NCI-H128 (cell line): ENCODE data around the gene COL6A2.
"Not testable (repeated sequence)": the region's sequence is repeated elsewhere in the genome, so short reads cannot be mapped to it uniquely, and the experiment has no call there.

ENCODE experiments used
- DNase-seq: peaks from one replicate; lab custom pipeline; 2025; ENCODE audit not compliant: unreplicated experiment; lab: John Stamatoyannopoulos, UW

Gene COL6A2

GRCh38 chr21:46141767-46142581 is 44.1 kb downstream of the COL6A2 start:
- no peak for DNase-seq

GRCh38 chr21:46142582-46143473 is 44.9 kb downstream of the COL6A2 start:
- no peak for DNase-seq

GRCh38 chr21:46144464-46145070 is 46.7 kb downstream of the COL6A2 start:
- DNase-seq: no peak

GRCh38 chr21:46145159-46145839 is 47.4 kb downstream of the COL6A2 start:
- DNase-seq: no peak

- no peak for DNase-seq
Observed at GRCh38 chr21:46145840-46146691, 48.2 kb downstream of the COL6A2 start.

GRCh38 chr21:46146856-46147255 is 48.9 kb downstream of the COL6A2 start:
- DNase-seq: no peak

GRCh38 chr21:46147429-46147828 is 49.5 kb downstream of the COL6A2 start:
- not testable (repeated sequence) for DNase-seq

- no peak for DNase-seq
Observed at GRCh38 chr21:46148106-46148505, 50.2 kb downstream of the COL6A2 start.

GRCh38 chr21:46149205-46149901 is 51.4 kb downstream of the COL6A2 start:
- DNase-seq: no peak

- DNase-seq: no peak
Observed at GRCh38 chr21:46150073-46150472, 52.2 kb downstream of the COL6A2 start.

- no peak for DNase-seq
Observed at GRCh38 chr21:46150491-46151121, 52.7 kb downstream of the COL6A2 start.

GRCh38 chr21:46151261-46151988 is 53.5 kb downstream of the COL6A2 start:
- DNase-seq: no peak

GRCh38 chr21:46151989-46152926 is 54.3 kb downstream of the COL6A2 start:
- no peak for DNase-seq

- no peak for DNase-seq
Observed at GRCh38 chr21:46152927-46153246, 55.0 kb downstream of the COL6A2 start.

GRCh38 chr21:46153247-46154154 is 55.6 kb downstream of the COL6A2 start:
- no peak for DNase-seq

GRCh38 chr21:46154155-46154954 is 56.4 kb downstream of the COL6A2 start:
- no peak for DNase-seq
